Measurements from ENCODE around the gene IQCH.

The IQCH gene

GRCh38 chr15:67533873-67534272 is 279.3 kb downstream of the IQCH start:
- no peak for DNase-seq (ENCODE audit: low spot score)

- DNase-seq (ENCODE audit: low spot score): no peak
These were observed 279.8 kb downstream of the IQCH start for GRCh38 chr15:67534360-67534759.

- DNase-seq (ENCODE audit: low spot score): no peak
These were observed 283.2 kb downstream of the IQCH start for GRCh38 chr15:67537771-67538170.

GRCh38 chr15:67542420-67543347 is 288.1 kb downstream of the IQCH start, which contains the start of gene MAP2K5:
TSS of gene MAP2K5 (plus strand) at chr15:67542703. CDS start at chr15:67543336, 633 bp downstream.
- peak; percentile 82 for DNase-seq (ENCODE audit: low spot score)

- no peak for DNase-seq (ENCODE audit: low spot score)
These were observed 288.7 kb downstream of the IQCH start for GRCh38 chr15:67543348-67543718.

GRCh38 chr15:67544475-67544874 is 289.9 kb downstream of the IQCH start:
- DNase-seq (ENCODE audit: low spot score): no peak

- no peak for DNase-seq (ENCODE audit: low spot score)
These were observed 291.3 kb downstream of the IQCH start for GRCh38 chr15:67545864-67546263.

- DNase-seq (ENCODE audit: low spot score): no peak
These were observed 292.5 kb downstream of the IQCH start for GRCh38 chr15:67547064-67547463.

GRCh38 chr15:67547836-67548235 is 293.2 kb downstream of the IQCH start:
- no peak for DNase-seq (ENCODE audit: low spot score)

- no peak for DNase-seq (ENCODE audit: low spot score)
These were observed 293.8 kb downstream of the IQCH start for GRCh38 chr15:67548236-67548852.

GRCh38 chr15:67548862-67549651 is 294.5 kb downstream of the IQCH start:
- DNase-seq (ENCODE audit: low spot score): peak; percentile 85

- no peak for DNase-seq (ENCODE audit: low spot score)
These were observed 295.1 kb downstream of the IQCH start for GRCh38 chr15:67549736-67550135.

GRCh38 chr15:67550522-67550921 is 295.9 kb downstream of the IQCH start:
- no peak for DNase-seq (ENCODE audit: low spot score)

GRCh38 chr15:67551207-67551743 is 296.7 kb downstream of the IQCH start:
- DNase-seq (ENCODE audit: low spot score): no peak

Data from Ammon's horn (tissue), 1 donor.